HCT116 (cell line): Measurements from ENCODE around the gene NMUR1. TPM values are rescaled to one million over a fixed set of nuclear protein-coding genes. Genes with fewer than 3 reads are reported as not detected.

Experiments
- ATAC-seq: fragments of 200-7000 bp; cut with Tn5 transposase; 2 replicates; pipeline ENCODE4 v1.9.1; 2020; ENCODE audit warnings: mild to moderate bottlenecking, moderate library complexity
- BruUV-seq: library from RNA; stranded (reverse); fragments of 400-500 nt; replicated peaks from 2 replicates; lab custom pipeline; 2021; lab: Mats Ljungman, UMichigan
- CTCF ChIA-PET: fragments of 300-600 bp; sonication (Branson Sonifier 250); formaldehyde crosslinking; loops from one replicate; lab custom pipeline; 2021; ENCODE audit warnings: antibody characterized with exemption; lab: Charles Lee
- POLR2A ChIA-PET: fragments of 300-600, 350-600 bp; sonication (Branson Sonifier 250); formaldehyde crosslinking; loops from one replicate; lab custom pipeline; 2021; ENCODE audit warnings: antibody characterized with exemption; lab: Charles Lee
- RAD21 ChIA-PET, 2 experiments: fragments of 300-600 bp; sonication (Branson Sonifier 250); formaldehyde crosslinking; loops; one replicate each; lab custom pipeline; 2023; ENCODE audit warnings: low total read pairs in 2 of 2; ENCODE audit not compliant: uncharacterized antibody in 2 of 2, unreplicated experiment in 2 of 2, low non-redundant PET in 1 of 2; lab: Charles Lee
- DNase-seq: peaks from one replicate; pipeline ENCODE4 v3.0.0-alpha.2; 2010; ENCODE audit warnings: low read depth, low spot score
- H2AFZ ChIP-seq: fragments of 200-600 bp; shearing (Covaris generic), sonication (generic); 2 replicates; pipeline ENCODE4 v1.6.1; 2017; ENCODE audit warnings: low read depth, mixed run types, mixed read lengths, antibody characterized with exemption, low read length; ENCODE audit not compliant: poor library complexity, severe bottlenecking
- H3K27ac ChIP-seq: 2 replicates; pipeline ENCODE4 v1.5.1; 2012; ENCODE audit warnings: low read depth, low read length
- H3K27me3 ChIP-seq: fragments of 200-600 bp; sonication (generic); 2 replicates; pipeline ENCODE4 v1.6.1; 2016; ENCODE audit warnings: mixed run types, low read length, mixed read lengths; ENCODE audit not compliant: insufficient read depth
- H3K36me3 ChIP-seq, 2 experiments: fragments of 200-500 bp in 1 of 2; fragments of 200-600 bp in 1 of 2; sonication (Bioruptor generic) in 1 of 2; sonication (generic) in 1 of 2; 2 replicates each; pipeline versions ENCODE4 v1.5.1 to v1.6.1; 2014 to 2016; ENCODE audit warnings: low read length in 2 of 2, inconsistent platforms in 1 of 2, mixed read lengths in 1 of 2, mixed run types in 1 of 2; ENCODE audit not compliant: insufficient read depth in 2 of 2, control insufficient read depth in 1 of 2
- H3K4me1 ChIP-seq, 2 experiments: fragments of 200-600 bp in 1 of 2; sonication (generic) in 1 of 2; 2 replicates each; pipeline versions ENCODE4 v1.5.1 to v1.6.1; 2012 to 2017; ENCODE audit warnings: low read length in 2 of 2, inconsistent platforms in 1 of 2, mild to moderate bottlenecking in 1 of 2, mixed read lengths in 1 of 2, mixed run types in 1 of 2, moderate library complexity in 1 of 2; ENCODE audit not compliant: insufficient read depth in 2 of 2, control insufficient read depth in 1 of 2
- H3K4me2 ChIP-seq: fragments of 200-600 bp; sonication (generic); 2 replicates; pipeline ENCODE4 v1.6.1; 2017; ENCODE audit warnings: mixed run types, low read length, mixed read lengths
- H3K4me3 ChIP-seq, 2 experiments: fragments of 200-600 bp in 1 of 2; sonication (generic) in 1 of 2; replicated peaks in 1 of 2; 2 replicates each; pipeline ENCODE4 v1.5.1; 2011 to 2016; ENCODE audit warnings: low read length in 2 of 2, control low read depth in 1 of 2, low read depth in 1 of 2, mild to moderate bottlenecking in 1 of 2, mixed read lengths in 1 of 2, mixed run types in 1 of 2
- H3K79me2 ChIP-seq: fragments of 200-600 bp; sonication (generic); 2 replicates; pipeline ENCODE4 v1.6.1; 2017; ENCODE audit warnings: mild to moderate bottlenecking, mixed run types, low read length, moderate library complexity, mixed read lengths; ENCODE audit not compliant: insufficient read depth
- H3K9ac ChIP-seq: fragments of 200-600 bp; sonication (generic); 2 replicates; pipeline ENCODE4 v1.6.1; 2016; ENCODE audit warnings: low read length, mixed read lengths
- H3K9me2 ChIP-seq: fragments of 200-600 bp; sonication (generic), shearing (Covaris generic); 2 replicates; pipeline ENCODE4 v1.6.1; 2017; ENCODE audit warnings: mixed run types, mild to moderate bottlenecking, moderate library complexity; ENCODE audit not compliant: insufficient read depth
- H3K9me3 ChIP-seq, 2 experiments: fragments of 200-500 bp in 1 of 2; fragments of 200-600 bp in 1 of 2; sonication (Bioruptor generic) in 1 of 2; sonication (generic) in 1 of 2; 2 replicates each; pipeline ENCODE4 v1.6.1; 2014 to 2017; ENCODE audit warnings: low read length in 2 of 2, mixed read lengths in 2 of 2, inconsistent platforms in 1 of 2, low read depth in 1 of 2, mild to moderate bottlenecking in 1 of 2, mixed run types in 1 of 2, moderate library complexity in 1 of 2; ENCODE audit not compliant: control insufficient read depth in 1 of 2, insufficient read depth in 1 of 2
- H4K20me1 ChIP-seq: fragments of 200-600 bp; sonication (generic), shearing (Covaris generic); 2 replicates; pipeline ENCODE4 v1.6.1; 2017; ENCODE audit warnings: mixed run types, mild to moderate bottlenecking, moderate library complexity; ENCODE audit not compliant: insufficient read depth
- CBX3 ChIP-seq: IDR thresholded peaks from 2 replicates; pipeline ENCODE4 v1.6.1; 2012; ENCODE audit warnings: low read depth
- EGR1 ChIP-seq: IDR thresholded peaks from 2 replicates; pipeline ENCODE4 v1.6.1; 2012; ENCODE audit warnings: low read depth
- ELF1 ChIP-seq: IDR thresholded peaks from 2 replicates; pipeline ENCODE4 v1.6.1; 2012; ENCODE audit warnings: low read depth, borderline replicate concordance
- EZH2 ChIP-seq: fragments of 200-600 bp; sonication (generic); IDR thresholded peaks from 2 replicates; pipeline ENCODE4 v1.6.1; 2017; ENCODE audit warnings: antibody characterized with exemption, mixed run types
- POLR2A ChIP-seq: IDR thresholded peaks from 2 replicates; pipeline ENCODE4 v1.7.0; 2011; ENCODE audit warnings: borderline replicate concordance; ENCODE audit not compliant: insufficient read depth, insufficient read length; ENCODE audit errors: extremely low read depth
- RAD21 ChIP-seq: IDR thresholded peaks from 2 replicates; pipeline ENCODE4 v1.6.1; 2012; ENCODE audit warnings: low read depth, mild to moderate bottlenecking
- SRF ChIP-seq: IDR thresholded peaks from 2 replicates; pipeline ENCODE4 v1.6.1; 2012; ENCODE audit warnings: low read depth
- ZFX ChIP-seq: fragments of 450-650 bp; IDR thresholded peaks from 2 replicates; pipeline ENCODE4 v1.6.1; 2017
- ZNF274 ChIP-seq: fragments of 200-500 bp; sonication (Bioruptor generic); IDR thresholded peaks from 2 replicates; pipeline ENCODE4 v1.6.1; 2014; ENCODE audit warnings: mild to moderate bottlenecking, low read depth, low read length, inconsistent platforms
- intact Hi-C: fragments of 100-400 bp; cut with micrococcal nuclease; formaldehyde crosslinking; loops from 2 replicates; pipeline ENCODE4 v1.10.0; 2022
- total RNA-seq: library from RNA; stranded (reverse); gene quantifications from one replicate; pipeline ENCODE4 v1.2.1, GENCODE V29; 2021; ENCODE audit not compliant: unreplicated experiment
- TF ChIP-seq, protein P1 (sequence below), 3 experiments: fragments of 200-600 bp in 1 of 3; sonication (generic) in 1 of 3; IDR thresholded peaks in 2 of 3; conservative IDR thresholded peaks in 1 of 3; 2 replicates each; pipeline ENCODE4 v1.5.1; 2012 to 2017; ENCODE audit warnings: low read depth in 2 of 3, low read length in 2 of 3, antibody characterized with exemption in 1 of 3, borderline replicate concordance in 1 of 3, control low read depth in 1 of 3, mild to moderate bottlenecking in 1 of 3, mixed read lengths in 1 of 3, mixed run types in 1 of 3, moderate library complexity in 1 of 3; ENCODE audit not compliant: insufficient read depth in 1 of 3
- TF ChIP-seq, protein P2 (sequence below): IDR thresholded peaks from 2 replicates; pipeline ENCODE4 v1.6.1; 2012; ENCODE audit warnings: low read depth

The NMUR1 gene
- total RNA-seq, 1 experiment from 2014 or later = not detected

DNA sequence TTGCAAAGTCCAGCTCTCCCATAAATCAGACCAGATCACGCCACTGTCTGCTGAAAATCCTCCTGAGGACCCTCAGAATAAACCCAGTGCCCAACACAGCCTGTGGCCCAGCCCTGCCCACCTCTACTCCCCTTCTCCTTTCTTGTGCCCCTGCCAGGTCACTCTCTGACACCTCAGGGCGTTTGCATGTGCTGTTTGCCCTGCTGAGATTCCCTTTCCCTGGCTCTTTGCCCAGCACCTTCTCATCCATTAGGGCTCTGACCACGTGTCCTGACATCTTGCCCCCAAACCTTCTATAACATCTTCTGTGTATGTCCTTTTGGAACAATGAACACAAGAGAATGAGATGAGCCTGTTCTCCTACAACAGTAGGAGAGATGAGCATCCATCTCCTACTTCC is 18.5 kb upstream of the NMUR1 start:
- no peaks in the 10 kb centered on the region for H4K20me1 ChIP-seq
- no peak overlapping the region for H2AFZ ChIP-seq
- no peaks in the 10 kb centered on the region for H3K4me1 ChIP-seq
- H3K4me2 ChIP-seq = no peak overlapping the region
- DNase-seq = no peak
- no peaks in the 10 kb centered on the region for H3K27me3 ChIP-seq
- no peaks in the 10 kb centered on the region for H3K36me3 ChIP-seq
- RAD21 ChIA-PET = interaction anchor here in 1 of 2 experiments (0.6 kb wide), 1 partner anchor 15 kb away, joined by 3 read pairs; no protein-coding TSS in a partner anchor
- H3K27ac ChIP-seq = no peak overlapping the region
- no peaks in the 10 kb centered on the region for H3K9me2 ChIP-seq
- BruUV-seq = no TSS peak
- ATAC-seq = no peak
- H3K9me3 ChIP-seq = no peaks in the 10 kb centered on the region
- TF ChIP-seq ZFX (no peak), ELF1 (no peak), POLR2A (no peak), CBX3 (no peak), SRF (no peak), ZNF274 (no peak), EGR1 (no peak), RAD21 (no peak), EZH2 (no peak)
- TF ChIP-seq, protein P1, sequence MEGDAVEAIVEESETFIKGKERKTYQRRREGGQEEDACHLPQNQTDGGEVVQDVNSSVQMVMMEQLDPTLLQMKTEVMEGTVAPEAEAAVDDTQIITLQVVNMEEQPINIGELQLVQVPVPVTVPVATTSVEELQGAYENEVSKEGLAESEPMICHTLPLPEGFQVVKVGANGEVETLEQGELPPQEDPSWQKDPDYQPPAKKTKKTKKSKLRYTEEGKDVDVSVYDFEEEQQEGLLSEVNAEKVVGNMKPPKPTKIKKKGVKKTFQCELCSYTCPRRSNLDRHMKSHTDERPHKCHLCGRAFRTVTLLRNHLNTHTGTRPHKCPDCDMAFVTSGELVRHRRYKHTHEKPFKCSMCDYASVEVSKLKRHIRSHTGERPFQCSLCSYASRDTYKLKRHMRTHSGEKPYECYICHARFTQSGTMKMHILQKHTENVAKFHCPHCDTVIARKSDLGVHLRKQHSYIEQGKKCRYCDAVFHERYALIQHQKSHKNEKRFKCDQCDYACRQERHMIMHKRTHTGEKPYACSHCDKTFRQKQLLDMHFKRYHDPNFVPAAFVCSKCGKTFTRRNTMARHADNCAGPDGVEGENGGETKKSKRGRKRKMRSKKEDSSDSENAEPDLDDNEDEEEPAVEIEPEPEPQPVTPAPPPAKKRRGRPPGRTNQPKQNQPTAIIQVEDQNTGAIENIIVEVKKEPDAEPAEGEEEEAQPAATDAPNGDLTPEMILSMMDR (IDR thresholded peaks at IDR 0.05 in 2 of 3, conservative IDR thresholded peaks at IDR 0.05 in 1 of 3; ENCODE audit: borderline replicate concordance in 1 of 3, insufficient read depth in 1 of 3, low read depth in 2 of 3, low read length in 2 of 3) = no peak
- TF ChIP-seq, protein P2, sequence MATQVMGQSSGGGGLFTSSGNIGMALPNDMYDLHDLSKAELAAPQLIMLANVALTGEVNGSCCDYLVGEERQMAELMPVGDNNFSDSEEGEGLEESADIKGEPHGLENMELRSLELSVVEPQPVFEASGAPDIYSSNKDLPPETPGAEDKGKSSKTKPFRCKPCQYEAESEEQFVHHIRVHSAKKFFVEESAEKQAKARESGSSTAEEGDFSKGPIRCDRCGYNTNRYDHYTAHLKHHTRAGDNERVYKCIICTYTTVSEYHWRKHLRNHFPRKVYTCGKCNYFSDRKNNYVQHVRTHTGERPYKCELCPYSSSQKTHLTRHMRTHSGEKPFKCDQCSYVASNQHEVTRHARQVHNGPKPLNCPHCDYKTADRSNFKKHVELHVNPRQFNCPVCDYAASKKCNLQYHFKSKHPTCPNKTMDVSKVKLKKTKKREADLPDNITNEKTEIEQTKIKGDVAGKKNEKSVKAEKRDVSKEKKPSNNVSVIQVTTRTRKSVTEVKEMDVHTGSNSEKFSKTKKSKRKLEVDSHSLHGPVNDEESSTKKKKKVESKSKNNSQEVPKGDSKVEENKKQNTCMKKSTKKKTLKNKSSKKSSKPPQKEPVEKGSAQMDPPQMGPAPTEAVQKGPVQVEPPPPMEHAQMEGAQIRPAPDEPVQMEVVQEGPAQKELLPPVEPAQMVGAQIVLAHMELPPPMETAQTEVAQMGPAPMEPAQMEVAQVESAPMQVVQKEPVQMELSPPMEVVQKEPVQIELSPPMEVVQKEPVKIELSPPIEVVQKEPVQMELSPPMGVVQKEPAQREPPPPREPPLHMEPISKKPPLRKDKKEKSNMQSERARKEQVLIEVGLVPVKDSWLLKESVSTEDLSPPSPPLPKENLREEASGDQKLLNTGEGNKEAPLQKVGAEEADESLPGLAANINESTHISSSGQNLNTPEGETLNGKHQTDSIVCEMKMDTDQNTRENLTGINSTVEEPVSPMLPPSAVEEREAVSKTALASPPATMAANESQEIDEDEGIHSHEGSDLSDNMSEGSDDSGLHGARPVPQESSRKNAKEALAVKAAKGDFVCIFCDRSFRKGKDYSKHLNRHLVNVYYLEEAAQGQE = no peak
- intact Hi-C loops = no loop called here
- CTCF ChIA-PET = no interaction called here
- no peak overlapping the region for H3K4me3 ChIP-seq
- H3K79me2 ChIP-seq = no peaks in the 10 kb centered on the region
- POLR2A ChIA-PET = no interaction called here
- no peak overlapping the region for H3K9ac ChIP-seq
